Neural cell (in vitro differentiated cells): ENCODE results near the gene GMPR. TPM values are rescaled to one million over a fixed set of nuclear protein-coding genes. Genes with fewer than 3 reads are reported as not detected.

Source experiments
- H2AFZ ChIP-seq: fragments of 200-600, 300-800 bp; sonication (generic), shearing (Covaris generic); 2 replicates; pipeline ENCODE4 v1.6.0; 2014; ENCODE audit warnings: low read depth, mild to moderate bottlenecking, antibody characterized with exemption, low read length, moderate library complexity
- H3F3A ChIP-seq: fragments of 200-600 bp; shearing (Covaris generic); 2 replicates; pipeline ENCODE4 v1.6.1; 2016; ENCODE audit warnings: mild to moderate bottlenecking, moderate library complexity, mixed read lengths, antibody characterized with exemption, low read length; ENCODE audit not compliant: insufficient read depth, poor library complexity, severe bottlenecking
- H3K27ac ChIP-seq: fragments of 200-600, 300-800 bp; sonication (generic), shearing (Covaris generic); 2 replicates; pipeline ENCODE4 v1.5.1; 2014; ENCODE audit warnings: mild to moderate bottlenecking, low read length, moderate library complexity
- H3K27me3 ChIP-seq: fragments of 300-800, 200-600 bp; sonication (generic), shearing (Covaris generic); 2 replicates; pipeline ENCODE4 v1.6.0; 2014; ENCODE audit warnings: mild to moderate bottlenecking, low read depth, low read length, moderate library complexity; ENCODE audit not compliant: insufficient read depth
- H3K36me3 ChIP-seq: fragments of 300-800, 200-600 bp; sonication (generic), shearing (Covaris generic); 2 replicates; pipeline ENCODE4 v1.5.1; 2014; ENCODE audit warnings: mild to moderate bottlenecking, antibody characterized with exemption, low read length, moderate library complexity; ENCODE audit not compliant: insufficient read depth
- H3K4me2 ChIP-seq: fragments of 300-800, 200-600 bp; sonication (generic), shearing (Covaris generic); 2 replicates; pipeline ENCODE4 v1.6.0; 2014; ENCODE audit warnings: mild to moderate bottlenecking, low read length
- H3K4me3 ChIP-seq: fragments of 300-800, 200-600 bp; sonication (generic), shearing (Covaris generic); 2 replicates; pipeline ENCODE4 v1.5.1; 2014; ENCODE audit warnings: mild to moderate bottlenecking, low read length, moderate library complexity
- H3K79me2 ChIP-seq: fragments of 200-600 bp; shearing (Covaris generic); replicated peaks from 2 replicates; pipeline ENCODE4 v1.6.0; 2014; ENCODE audit warnings: mild to moderate bottlenecking, low read length, moderate library complexity; ENCODE audit not compliant: insufficient read depth
- H3K9ac ChIP-seq: fragments of 300-800, 200-600 bp; sonication (generic), shearing (Covaris generic); 2 replicates; pipeline ENCODE4 v1.6.1; 2016; ENCODE audit warnings: mild to moderate bottlenecking, low read length, mixed read lengths
- H3K9me2 ChIP-seq: fragments of 200-600 bp; shearing (Covaris generic); 2 replicates; pipeline ENCODE4 v1.6.1; 2016; ENCODE audit warnings: mild to moderate bottlenecking, low read length, mixed read lengths; ENCODE audit not compliant: insufficient read depth
- H3K9me3 ChIP-seq: fragments of 200-600, 300-800 bp; sonication (generic), shearing (Covaris generic); 2 replicates; pipeline ENCODE4 v1.6.1; 2016; ENCODE audit warnings: mild to moderate bottlenecking, mixed run types, low read length, moderate library complexity, mixed read lengths
- H4K20me1 ChIP-seq: fragments of 200-600 bp; shearing (Covaris generic); 2 replicates; pipeline ENCODE4 v1.6.1; 2016; ENCODE audit warnings: mild to moderate bottlenecking, mixed run types; ENCODE audit not compliant: insufficient read depth
- CTCF ChIP-seq: fragments of 450-650 bp; IDR thresholded peaks from 2 replicates; pipeline ENCODE4 v1.5.1; 2014; ENCODE audit warnings: antibody characterized with exemption, mild to moderate bottlenecking, moderate library complexity; ENCODE audit not compliant: poor library complexity, severe bottlenecking
- EP300 ChIP-seq: fragments of 450-650 bp; conservative IDR thresholded peaks from 2 replicates; pipeline ENCODE4 v1.6.1; 2014; ENCODE audit warnings: antibody characterized with exemption, mild to moderate bottlenecking, moderate library complexity; ENCODE audit not compliant: poor library complexity, severe bottlenecking
- EZH2 ChIP-seq: fragments of 200-600, 300-800 bp; shearing (Covaris generic), sonication (generic); IDR thresholded peaks from 2 replicates; pipeline ENCODE4 v1.6.1; 2014; ENCODE audit warnings: antibody characterized with exemption, low read length, borderline replicate concordance, mild to moderate bottlenecking; ENCODE audit not compliant: insufficient read depth, poor library complexity, severe bottlenecking
- MXI1 ChIP-seq: fragments of 450-650 bp; conservative IDR thresholded peaks from 2 replicates; pipeline ENCODE4 v1.6.1; 2014; ENCODE audit warnings: antibody characterized with exemption, mild to moderate bottlenecking; ENCODE audit not compliant: poor library complexity, severe bottlenecking
- POLR2AphosphoS5 ChIP-seq: IDR thresholded peaks from 2 replicates; pipeline ENCODE4 v1.6.1; 2012
- RAD21 ChIP-seq: fragments of 450-650 bp; conservative IDR thresholded peaks from 2 replicates; pipeline ENCODE4 v1.6.1; 2014; ENCODE audit warnings: antibody characterized with exemption, mild to moderate bottlenecking, moderate library complexity
- REST ChIP-seq: IDR thresholded peaks from 2 replicates; pipeline ENCODE4 v1.6.1; 2012; ENCODE audit warnings: borderline replicate concordance
- SMC3 ChIP-seq: fragments of 450-650 bp; conservative IDR thresholded peaks from 2 replicates; pipeline ENCODE4 v1.6.1; 2014; ENCODE audit warnings: antibody characterized with exemption, mild to moderate bottlenecking, moderate library complexity; ENCODE audit not compliant: poor library complexity
- TAF1 ChIP-seq: IDR thresholded peaks from 2 replicates; pipeline ENCODE4 v1.6.1; 2012; ENCODE audit warnings: low read depth
- polyA plus RNA-seq: library from polyadenylated mRNA; depleted of rRNA; stranded (reverse); fragments of >200 nt; gene quantifications from 2 replicates; pipeline ENCODE4 v1.2.3, GENCODE V29; 2014

The GMPR gene
- polyA plus RNA-seq, 1 donor from 2014 or later, result not detected

DNA sequence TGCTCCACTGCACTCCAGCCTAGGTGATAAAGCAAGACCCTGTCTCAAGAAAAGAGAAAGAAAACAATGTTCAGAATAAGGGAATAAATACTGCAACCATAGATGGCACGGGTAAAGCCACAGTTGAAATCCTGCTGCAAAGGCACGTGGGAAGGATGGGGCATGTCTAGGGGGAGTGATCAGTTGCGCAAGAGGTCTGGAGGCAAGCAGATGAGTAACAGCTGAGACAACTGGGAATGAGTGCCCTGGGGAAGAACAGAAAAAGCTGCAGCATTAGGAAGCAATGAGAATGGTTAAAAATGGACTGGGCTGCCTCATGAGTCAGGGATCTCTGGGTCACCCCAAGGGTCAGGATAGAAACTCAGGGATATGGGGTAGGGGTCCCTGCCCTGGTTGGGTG lies 96.3 kb downstream of the GMPR start:
- H3K27ac ChIP-seq, result no peak overlapping the region
- no peak overlapping the region for H3K9ac ChIP-seq
- TF ChIP-seq POLR2AphosphoS5 (no peak), REST (no peak), MXI1 (no peak), RAD21 (no peak), CTCF (no peak), EP300 (no peak), TAF1 (no peak), EZH2 (no peak), SMC3 (no peak)
- no peaks in the 10 kb centered on the region for H3K9me3 ChIP-seq
- H4K20me1 ChIP-seq, result no peaks in the 10 kb centered on the region
- H3K4me2 ChIP-seq, result no peak overlapping the region
- H3K79me2 ChIP-seq, result no peaks in the 10 kb centered on the region
- no peak overlapping the region for H2AFZ ChIP-seq
- no peaks in the 10 kb centered on the region for H3K27me3 ChIP-seq
- H3K36me3 ChIP-seq, result no peaks in the 10 kb centered on the region
- H3K9me2 ChIP-seq, result no peaks in the 10 kb centered on the region
- no peaks in the 10 kb centered on the region for H3F3A ChIP-seq
- H3K4me3 ChIP-seq, result no peak overlapping the region

GRCh38 chr6:16335176-16335575 lies 96.8 kb downstream of the GMPR start:
- no peak overlapping the region for H3K27ac ChIP-seq
- no peak overlapping the region for H2AFZ ChIP-seq
- TF ChIP-seq POLR2AphosphoS5, result no peak
- no peak for TF ChIP-seq RAD21
- TF ChIP-seq CTCF, result no peak
- no peak for TF ChIP-seq EZH2
- TF ChIP-seq TAF1, result no peak
- TF ChIP-seq REST, result no peak
- TF ChIP-seq MXI1, result no peak
- TF ChIP-seq EP300, result no peak
- TF ChIP-seq SMC3, result no peak
- no peaks in the 10 kb centered on the region for H3F3A ChIP-seq
- no peaks in the 10 kb centered on the region for H3K9me3 ChIP-seq
- no peaks in the 10 kb centered on the region for H3K27me3 ChIP-seq
- no peaks in the 10 kb centered on the region for H3K79me2 ChIP-seq
- no peaks in the 10 kb centered on the region for H3K9me2 ChIP-seq
- H3K36me3 ChIP-seq, result no peaks in the 10 kb centered on the region
- no peak overlapping the region for H3K9ac ChIP-seq
- H3K4me3 ChIP-seq, result no peak overlapping the region
- H3K4me2 ChIP-seq, result no peak overlapping the region
- H4K20me1 ChIP-seq, result no peaks in the 10 kb centered on the region
